HG03280 (cell line): ENCODE results near the gene STX8.

ENCODE experiments used
- ATAC-seq: cut with Tn5 transposase; IDR thresholded peaks from one replicate; pipeline ENCODE4 v1.9.1; 2021; ENCODE audit warnings: mild to moderate bottlenecking, moderate library complexity; ENCODE audit not compliant: unreplicated experiment

Gene STX8

DNA sequence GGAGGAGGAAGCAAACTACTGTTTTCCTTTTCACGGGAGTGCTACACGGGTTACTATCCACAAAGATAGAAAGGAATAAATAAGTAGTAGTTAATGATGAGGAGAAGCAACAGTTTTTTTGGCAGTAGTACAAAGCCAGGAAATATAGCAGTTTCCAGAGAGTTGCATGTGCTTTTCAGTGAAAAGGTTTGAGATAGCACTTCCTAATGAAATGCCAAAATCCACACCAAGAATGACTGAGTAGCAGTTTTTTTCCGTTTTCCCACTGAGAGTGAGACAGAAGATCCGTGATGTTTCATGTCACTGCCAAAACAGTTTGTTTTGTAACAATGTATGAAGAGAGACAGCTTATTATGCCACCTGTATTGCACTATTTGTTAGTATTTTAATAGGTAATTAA is 129.1 kb downstream of the STX8 start:
- ATAC-seq = no peak

DNA sequence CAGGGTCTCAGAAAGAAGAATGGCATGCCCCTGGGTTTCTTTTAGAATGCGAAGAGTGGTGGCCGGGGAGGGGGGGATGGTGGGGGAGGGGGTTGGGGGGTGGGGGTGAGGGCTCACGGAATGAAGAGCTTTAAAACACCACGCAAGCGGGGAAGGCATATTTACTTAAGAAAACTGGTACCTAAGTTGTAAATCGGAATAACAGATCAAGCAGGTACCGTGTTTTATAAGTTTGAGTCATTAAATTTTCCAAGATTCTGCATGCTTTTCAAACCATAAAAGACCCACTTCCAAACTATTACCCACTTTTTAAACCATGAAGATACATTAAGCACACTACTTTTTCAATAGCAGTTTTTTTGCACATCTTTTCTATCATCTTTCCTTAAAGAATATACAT is 130.2 kb downstream of the STX8 start:
- no peak for ATAC-seq

- no peak for ATAC-seq
Observed at GRCh38 chr17:9444687-9445086, 130.9 kb downstream of the STX8 start.

GRCh38 chr17:9443811-9444210 is 131.8 kb downstream of the STX8 start:
- no peak for ATAC-seq

GRCh38 chr17:9439851-9440250 is 135.8 kb downstream of the STX8 start:
- ATAC-seq = no peak

DNA sequence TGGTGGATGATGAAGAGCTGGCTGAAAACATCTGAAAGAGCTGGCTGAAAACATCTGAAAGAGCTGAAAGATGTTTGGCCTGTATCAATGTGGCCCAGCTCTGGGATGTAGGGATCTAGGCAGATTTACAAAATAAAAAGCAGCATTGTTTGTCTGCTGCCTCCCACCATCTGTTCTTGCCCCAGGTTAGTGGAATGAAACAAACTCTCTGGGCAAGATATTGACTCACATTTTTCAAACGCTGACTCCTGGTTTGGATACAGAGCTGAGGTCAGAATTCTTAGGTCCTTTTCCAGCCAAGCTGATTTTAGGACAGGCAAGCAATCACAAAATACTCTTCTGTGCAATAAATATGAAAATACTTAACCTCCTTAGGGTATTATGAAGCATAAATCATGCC is 139.0 kb downstream of the STX8 start:
- ATAC-seq = no peak

- ATAC-seq = no peak
Observed at GRCh38 chr17:9435165-9435564, 140.5 kb downstream of the STX8 start.

GRCh38 chr17:9434642-9435057 is 141.0 kb downstream of the STX8 start:
- ATAC-seq = no peak

DNA sequence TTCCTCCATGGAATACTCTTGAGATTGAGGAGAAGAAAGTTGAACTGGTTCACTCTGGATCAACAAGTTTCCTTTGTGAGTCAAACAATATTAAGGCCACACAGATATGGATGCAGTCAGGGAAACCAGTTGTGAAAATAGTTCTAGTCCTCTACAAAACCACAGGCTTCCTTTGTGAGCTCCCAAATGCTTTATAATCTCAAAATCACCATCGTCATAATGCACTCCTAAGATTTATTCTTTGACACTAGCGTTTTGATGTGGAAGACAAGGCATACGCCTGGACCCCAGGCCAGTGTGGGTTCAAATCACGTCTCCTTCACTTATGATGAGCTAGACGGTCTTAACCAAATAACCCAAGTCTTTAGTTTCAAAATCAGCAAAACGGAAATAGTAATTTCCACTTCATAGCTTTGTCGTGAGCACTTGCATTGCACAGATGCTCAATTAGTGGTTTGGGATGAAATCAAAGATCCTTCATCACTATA is 142.6 kb downstream of the STX8 start:
- ATAC-seq = no peak

- peak; percentile 63 for ATAC-seq
Observed at GRCh38 chr17:9432134-9432885, 143.3 kb downstream of the STX8 start.

DNA sequence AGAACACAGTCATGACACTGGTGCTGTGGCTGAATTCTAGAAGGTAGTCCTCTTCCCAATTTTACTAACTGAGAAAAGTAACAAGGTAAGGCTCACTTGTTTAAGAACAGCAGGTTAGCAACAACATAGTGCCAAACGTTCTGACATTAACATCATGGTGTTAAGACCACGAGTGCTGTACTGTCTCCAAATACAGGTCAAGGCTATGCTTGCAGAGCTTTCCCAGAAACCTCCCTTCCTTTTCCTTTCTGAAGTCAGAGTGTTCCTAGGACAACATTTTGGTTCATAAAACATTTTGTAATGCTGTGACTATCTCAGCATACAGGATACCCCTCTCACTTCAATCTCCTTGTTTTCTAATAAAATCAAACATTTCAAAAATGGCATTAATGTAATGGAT is 144.0 kb downstream of the STX8 start:
- ATAC-seq = no peak

GRCh38 chr17:9427465-9428315 is 147.9 kb downstream of the STX8 start:
- no peak for ATAC-seq

DNA sequence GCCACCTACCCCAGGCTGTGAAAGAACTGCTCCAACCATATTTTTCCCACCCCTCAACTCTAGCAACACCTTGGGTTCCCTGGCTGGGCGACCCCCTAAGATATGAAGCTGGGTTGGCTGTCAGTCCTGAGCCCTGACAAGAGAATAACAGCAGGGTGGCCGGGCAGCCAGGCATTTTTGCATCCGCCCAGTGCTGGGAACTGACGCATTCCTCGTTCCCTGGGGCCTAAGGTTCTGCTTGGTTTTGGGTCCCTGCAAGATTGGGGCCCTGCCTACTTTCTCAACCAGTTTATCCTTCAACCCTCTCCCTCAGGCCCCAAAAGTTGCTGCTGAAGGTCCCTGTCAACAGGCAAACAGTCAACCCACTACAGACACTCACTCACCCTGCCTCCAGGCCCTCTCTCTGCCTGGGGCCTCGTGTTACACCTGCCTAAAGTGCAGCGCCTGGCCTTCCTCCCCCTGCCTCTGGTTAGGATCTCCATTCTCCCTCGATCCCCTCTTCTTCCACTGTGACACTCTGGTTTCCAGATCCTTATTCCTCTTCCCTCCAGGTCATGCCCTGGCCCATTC is 151.5 kb downstream of the STX8 start:
- ATAC-seq = no peak

DNA sequence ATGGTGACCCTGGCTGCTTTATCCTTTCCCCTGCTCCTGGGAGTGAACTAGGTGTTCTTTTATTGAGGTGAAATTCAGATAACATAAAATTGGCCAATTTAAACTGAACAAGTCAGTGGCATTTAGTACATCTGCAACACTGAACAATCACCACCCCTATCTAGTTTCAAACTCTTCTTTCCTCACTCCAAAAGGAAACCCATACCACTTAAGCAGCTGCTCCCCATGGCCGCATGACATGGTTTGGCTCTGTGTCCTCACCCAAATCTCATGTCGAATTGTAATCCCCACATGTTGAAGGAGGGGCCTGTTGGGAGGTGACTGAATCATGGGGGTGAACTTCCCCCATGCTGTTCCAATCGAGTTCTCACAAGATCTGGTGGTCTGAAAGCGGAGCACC is 154.1 kb downstream of the STX8 start:
- ATAC-seq = no peak

- ATAC-seq = no peak
Observed at GRCh38 chr17:9419932-9420453, 155.6 kb downstream of the STX8 start.

DNA sequence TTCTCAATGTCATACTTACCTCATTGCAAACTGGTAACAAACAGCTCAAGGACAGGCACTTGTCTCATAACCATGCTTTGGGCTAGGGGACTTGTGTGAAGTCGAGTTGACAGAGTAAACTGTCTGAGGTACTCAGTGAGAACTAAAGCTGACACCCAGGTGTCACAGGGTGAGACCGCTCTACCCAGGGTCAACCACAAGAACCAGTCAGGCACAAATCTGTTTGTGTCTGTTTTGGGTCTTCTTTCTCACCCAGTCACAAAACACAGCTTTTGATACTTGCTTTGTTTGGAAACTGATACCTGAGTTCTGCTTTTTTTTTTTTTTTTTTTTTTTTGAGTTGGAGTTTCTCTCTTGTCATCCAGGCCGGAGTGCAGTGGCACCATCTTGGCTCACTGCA is 161.1 kb downstream of the STX8 start:
- peak; percentile 95 for ATAC-seq

DNA sequence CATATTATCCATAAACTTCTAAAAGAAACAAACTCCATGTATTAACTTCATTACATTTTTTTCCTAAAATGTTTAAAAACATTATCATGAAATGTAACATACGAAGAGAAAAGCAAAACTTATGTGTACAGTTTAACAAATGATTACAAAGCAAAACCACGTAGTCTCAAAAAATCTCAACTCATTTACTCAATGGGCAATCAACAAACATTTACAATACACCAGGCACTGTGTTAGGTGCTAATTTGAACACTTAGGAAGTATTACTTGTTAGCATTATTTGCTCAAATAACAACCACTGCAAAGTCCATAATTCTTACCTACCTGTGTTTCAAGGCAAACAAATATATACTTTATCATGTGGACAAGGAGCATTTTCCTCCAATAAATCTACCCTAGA is 164.9 kb downstream of the STX8 start:
- no peak for ATAC-seq

DNA sequence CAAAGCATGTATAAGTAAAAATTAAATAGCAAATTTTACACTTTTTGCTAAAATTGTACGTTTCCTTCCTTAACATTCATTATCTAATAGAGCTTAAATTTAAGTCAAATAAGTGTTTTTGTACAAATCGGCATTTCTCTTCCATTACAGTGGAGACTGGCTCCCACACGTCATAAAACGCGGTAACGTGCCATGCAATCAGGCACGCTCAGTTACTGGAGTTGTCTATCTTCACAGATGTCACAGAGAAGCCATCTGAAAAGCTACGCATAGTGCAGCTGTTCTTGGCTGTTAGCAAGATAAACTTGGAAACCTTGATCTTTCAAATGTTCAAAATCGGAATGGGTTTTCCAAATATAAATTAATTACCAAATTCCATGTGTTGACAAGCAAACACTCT is 165.3 kb downstream of the STX8 start:
- no peak for ATAC-seq

DNA sequence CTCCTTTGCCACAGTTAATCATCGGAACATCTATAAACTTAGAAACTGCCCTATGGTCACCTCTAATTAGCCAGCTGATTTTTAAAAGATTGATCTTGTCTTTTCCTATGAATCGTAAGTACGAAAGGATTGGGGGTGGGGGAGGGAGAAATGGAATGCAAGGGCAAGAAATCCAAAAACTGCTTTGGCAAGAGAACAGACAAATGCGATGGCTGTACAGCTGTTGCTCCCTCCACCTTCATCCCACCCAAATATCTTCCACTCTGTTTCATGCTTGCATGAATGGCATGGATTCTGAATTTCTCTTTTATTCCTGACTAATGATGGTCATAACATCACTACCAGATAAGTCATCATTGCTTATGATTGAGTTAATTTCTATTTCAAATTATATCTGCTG is 165.7 kb downstream of the STX8 start:
- ATAC-seq = no peak

GRCh38 chr17:9408868-9409829 is 166.5 kb downstream of the STX8 start:
- no peak for ATAC-seq
